ENCODE data around the gene FXYD5. TPM values are rescaled to one million over a fixed set of nuclear protein-coding genes. Genes with fewer than 3 reads are reported as not detected.

The FXYD5 gene
- total RNA-seq, 2 donors from 2014 or later, result 279 to 283 TPM

DNA sequence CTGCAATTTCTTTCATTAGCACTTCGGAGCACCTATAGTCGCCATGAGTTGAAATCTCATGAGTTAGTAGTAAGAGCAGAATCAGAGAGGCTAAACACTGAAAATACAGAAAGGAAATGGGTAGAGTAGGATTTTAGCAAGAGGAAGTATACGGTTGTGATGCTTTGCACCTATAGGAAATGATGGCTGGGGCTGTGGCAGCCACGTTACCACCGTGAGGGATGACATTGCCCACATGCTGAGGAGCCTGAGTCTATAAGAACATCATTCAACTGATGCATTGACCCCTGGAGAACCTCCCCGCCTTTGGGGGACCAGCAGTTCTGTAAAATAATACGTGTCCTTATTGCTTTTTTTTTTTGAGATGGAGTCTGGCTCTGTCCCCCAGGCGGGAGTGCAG, 53.6 kb downstream of the FXYD5 start:
- H3K9me3 Mint-ChIP-seq, result peaks cover 0 to under 1% of the 10 kb centered on the region in 2 donors
- peak overlapping the region; percentile 73 to 91 for H3K27ac Mint-ChIP-seq
- DNase-seq (ENCODE audit: low spot score in 2 of 2), result peak in 1 of 2 donors; percentile 44
- peaks cover 7 to 16% of the 10 kb centered on the region in 2 donors for H3K36me3 Mint-ChIP-seq
- ATAC-seq, result no peak

DNA sequence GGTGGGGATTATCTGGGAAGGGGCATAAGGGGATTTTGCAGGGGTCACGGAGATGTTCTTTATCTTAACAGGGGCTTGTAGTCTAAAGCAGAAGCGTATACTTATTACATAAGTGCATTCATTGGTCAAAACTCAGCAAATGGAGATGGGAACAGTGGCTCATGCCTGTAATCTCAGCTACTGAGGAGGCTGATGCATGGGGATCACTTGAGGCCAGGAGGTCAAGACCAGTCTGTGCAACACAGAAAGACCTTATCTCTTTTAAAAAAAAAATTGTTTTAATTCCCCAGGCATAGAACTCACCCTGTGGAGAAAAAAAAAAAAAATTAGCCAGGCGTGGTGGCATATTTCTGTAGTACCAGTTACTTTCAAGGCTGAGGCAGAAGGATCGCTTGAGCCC, 55.1 kb downstream of the FXYD5 start:
- Mint-ChIP-seq H3K36me3 (peaks cover 7 to 13% of the 10 kb centered on the region in 2 donors), H3K27ac (peak overlapping the region in 1 of 2 donors; percentile 29), H3K9me3 (no peaks in the 10 kb centered on the region)
- peak in 1 of 2 donors; percentile 7 for DNase-seq (ENCODE audit: low spot score in 2 of 2)
- ATAC-seq, result no peak

DNA sequence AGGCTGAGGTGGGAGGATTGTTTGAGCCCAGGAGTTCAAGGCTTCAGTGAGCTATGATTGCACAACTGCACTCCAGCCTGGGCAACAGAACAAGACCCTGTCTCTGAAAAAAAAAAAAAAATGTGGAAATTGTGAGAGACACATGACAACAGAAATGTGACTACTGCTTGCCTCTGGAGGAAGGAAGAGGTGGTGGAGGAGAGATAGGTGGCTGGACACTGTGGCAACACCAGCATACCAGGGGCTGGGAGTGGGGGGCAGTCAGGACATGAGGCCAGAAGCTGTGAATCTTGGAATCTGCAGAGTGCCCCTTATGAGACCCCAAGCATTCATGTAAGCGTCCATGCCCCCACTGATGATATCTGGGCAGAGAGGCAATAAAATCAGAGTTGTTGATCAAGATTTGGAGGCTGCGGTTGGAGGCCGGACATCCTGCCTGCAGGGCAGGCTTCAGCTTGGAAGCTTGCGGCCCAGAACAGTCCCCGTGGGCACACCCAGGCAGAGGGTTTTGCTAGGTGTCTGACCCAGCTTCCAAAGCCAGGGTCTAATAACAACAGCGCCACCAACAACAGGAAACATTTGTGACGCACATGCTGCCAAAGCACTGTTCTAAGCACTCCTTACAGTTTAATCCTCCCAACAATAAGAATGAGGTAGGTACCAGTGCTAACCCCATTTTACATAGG, 57.2 kb downstream of the FXYD5 start:
- peaks cover 0 to 7% of the 10 kb centered on the region in 2 donors for H3K9me3 Mint-ChIP-seq
- peaks cover 7 to 17% of the 10 kb centered on the region in 2 donors for H3K36me3 Mint-ChIP-seq
- DNase-seq (ENCODE audit: low spot score in 2 of 2) (peak; percentile 46 to 72), ATAC-seq (peak; percentile 14 to 23)
- peak overlapping the region; percentile 98 to 99 for H3K27ac Mint-ChIP-seq

DNA sequence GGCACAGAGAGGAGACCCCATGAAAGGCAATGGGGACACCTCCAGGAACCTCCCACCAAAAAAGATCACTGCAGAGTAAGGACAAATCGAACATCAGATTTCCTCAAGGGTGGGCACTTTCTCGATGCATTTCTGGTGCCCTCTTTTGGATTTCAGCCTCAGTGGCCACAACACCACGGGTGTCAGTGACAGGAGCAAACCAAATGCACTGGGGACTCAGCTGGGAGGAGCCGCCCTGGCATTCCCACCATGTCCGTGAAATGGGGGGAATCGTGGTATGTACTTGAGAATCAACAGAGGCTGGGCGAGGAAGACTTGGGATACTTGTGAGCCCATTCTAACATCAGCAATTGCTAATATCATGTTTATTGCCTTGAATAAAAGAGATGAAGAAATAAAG, 57.7 kb downstream of the FXYD5 start:
- peak overlapping the region; percentile 98 to 99 for H3K27ac Mint-ChIP-seq
- DNase-seq (ENCODE audit: low spot score in 2 of 2) (no peak), ATAC-seq (no peak)
- H3K9me3 Mint-ChIP-seq, result peaks cover 0 to 7% of the 10 kb centered on the region in 2 donors
- H3K36me3 Mint-ChIP-seq, result peaks cover 7 to 23% of the 10 kb centered on the region in 2 donors

DNA sequence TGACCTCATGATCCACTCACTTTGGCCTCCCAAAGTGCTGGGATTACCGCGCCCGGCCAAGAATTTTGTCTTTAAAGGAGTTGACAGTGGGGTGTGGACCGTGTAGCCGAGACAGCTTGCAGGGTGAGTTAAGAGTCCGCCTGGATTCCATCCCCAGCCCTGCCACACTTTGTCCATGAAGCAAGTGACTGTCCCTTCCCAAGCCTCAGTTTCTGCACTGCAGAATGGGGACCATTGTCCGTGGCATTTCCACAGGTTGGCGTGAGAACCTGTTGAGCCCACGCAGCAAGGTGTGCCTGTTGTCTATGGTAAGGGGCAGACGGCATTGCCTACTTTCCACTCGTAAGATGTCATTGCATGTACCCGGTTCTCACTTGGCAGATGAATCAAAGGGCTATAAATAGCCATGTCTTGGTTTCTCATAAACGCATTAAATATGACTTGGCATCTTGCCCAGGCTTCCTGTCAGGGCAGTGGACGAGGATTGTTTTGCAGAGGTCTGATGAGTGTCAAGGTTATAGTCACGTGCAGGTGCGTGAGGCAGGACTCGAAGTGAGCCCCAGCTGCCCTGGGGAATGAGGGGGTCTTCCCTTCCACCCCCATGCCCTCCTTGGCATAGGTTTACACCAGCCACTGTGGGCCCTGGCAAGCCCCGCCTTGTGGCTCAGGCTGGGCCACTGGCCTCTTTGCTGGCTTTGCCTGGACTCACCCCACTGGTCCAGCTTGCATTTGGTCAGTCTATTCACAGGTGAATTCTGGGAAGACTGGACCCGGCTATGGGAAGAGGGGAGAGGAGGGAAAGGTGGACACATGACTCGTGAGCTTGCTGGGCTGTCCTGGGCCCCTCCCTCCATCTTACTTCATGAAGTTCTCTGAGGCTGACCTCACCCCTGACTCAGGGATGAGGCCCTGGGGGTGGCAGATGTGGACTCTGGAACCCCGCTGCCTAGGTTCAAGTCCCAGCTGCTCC, 59.4 kb downstream of the FXYD5 start:
- ATAC-seq, result peak; percentile 84 to 85
- Mint-ChIP-seq H3K36me3 (peaks cover 7 to 26% of the 10 kb centered on the region in 2 donors), H3K9me3 (peaks cover 0 to 7% of the 10 kb centered on the region in 2 donors), H3K27ac (peak overlapping the region; percentile 98 to 99)
- peak; percentile 83 to 84 for DNase-seq (ENCODE audit: low spot score in 2 of 2)

DNA sequence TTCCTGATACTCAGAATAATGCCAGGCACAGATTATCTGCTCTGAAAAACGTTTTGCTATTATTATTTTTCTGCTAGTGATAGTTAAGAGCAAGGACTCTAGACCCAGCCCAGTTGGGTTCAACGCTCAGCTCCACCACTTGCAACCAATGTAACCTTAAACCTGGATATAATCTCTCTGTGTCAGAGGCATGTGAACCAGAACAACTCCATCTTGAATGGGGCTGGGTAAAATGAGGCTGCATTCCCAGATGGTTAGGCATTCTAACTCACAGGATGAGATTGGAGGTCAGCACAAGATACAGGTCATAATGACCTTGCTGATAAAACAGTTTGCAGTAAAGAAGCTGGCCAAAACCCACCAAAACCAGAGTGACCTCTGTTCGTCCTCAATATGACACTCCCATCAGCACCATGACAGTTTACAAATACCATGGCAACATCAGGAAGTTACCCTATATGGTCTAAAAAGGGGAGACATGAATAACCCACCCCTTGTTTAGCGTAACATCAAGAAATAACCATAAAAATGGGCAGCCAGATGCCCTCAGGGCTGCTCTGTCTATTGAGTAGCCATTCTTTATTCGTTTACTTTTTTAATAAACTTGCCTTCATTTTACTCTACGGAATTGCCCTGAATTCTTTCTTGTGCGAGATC, 60.4 kb downstream of the FXYD5 start:
- Mint-ChIP-seq H3K9me3 (peaks cover 6 to 14% of the 10 kb centered on the region in 2 donors), H3K36me3 (peaks cover 7 to 35% of the 10 kb centered on the region in 2 donors), H3K27ac (peak overlapping the region; percentile 98 to 99)
- ATAC-seq (no peak), DNase-seq (ENCODE audit: low spot score in 2 of 2) (peak in 1 of 2 donors; percentile 1)

DNA sequence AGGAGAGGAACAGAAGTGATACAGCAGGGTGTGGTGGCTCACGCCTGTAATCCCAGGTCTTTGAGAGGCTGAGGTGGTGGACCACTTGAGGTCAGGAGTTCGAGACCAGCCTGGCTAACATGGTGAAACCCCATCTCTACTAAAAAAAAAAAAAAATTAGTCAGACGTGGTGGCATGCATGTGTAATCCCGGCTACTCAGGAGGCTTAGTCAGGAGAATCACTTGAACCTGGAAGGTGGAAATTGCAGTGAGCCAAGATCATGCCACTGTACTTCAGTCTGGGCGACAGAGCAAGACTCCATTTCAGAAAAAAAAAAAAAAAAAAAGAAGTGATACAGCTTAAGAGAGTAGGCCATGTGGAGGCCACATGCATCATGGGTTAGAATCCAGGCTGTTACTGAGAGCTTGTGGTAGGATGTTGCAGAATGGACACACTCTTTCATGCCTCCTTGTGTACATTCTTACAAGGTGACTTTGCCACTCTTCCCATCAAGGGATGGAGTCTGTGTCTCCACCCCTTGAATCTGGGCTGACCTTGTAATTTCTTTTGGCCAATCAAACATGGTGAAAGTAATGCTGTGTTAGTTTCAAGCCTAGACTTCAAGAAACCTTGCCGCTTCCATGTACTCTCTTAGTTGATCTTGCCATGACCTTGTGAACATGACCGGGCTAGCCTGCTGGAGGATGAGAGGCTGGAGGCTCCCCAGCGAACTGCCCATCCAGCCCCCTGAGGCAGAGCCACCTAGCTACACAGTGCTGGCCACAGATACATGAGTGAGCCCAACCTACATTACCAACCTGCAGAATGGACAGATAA, 61.7 kb downstream of the FXYD5 start:
- DNase-seq (ENCODE audit: low spot score in 2 of 2), result peak in 1 of 2 donors; percentile 31
- H3K9me3 Mint-ChIP-seq, result peaks cover 6 to 14% of the 10 kb centered on the region in 2 donors
- H3K36me3 Mint-ChIP-seq, result peaks cover 7 to 35% of the 10 kb centered on the region in 2 donors
- peak overlapping the region; percentile 65 to 98 for H3K27ac Mint-ChIP-seq
- ATAC-seq, result no peak

DNA sequence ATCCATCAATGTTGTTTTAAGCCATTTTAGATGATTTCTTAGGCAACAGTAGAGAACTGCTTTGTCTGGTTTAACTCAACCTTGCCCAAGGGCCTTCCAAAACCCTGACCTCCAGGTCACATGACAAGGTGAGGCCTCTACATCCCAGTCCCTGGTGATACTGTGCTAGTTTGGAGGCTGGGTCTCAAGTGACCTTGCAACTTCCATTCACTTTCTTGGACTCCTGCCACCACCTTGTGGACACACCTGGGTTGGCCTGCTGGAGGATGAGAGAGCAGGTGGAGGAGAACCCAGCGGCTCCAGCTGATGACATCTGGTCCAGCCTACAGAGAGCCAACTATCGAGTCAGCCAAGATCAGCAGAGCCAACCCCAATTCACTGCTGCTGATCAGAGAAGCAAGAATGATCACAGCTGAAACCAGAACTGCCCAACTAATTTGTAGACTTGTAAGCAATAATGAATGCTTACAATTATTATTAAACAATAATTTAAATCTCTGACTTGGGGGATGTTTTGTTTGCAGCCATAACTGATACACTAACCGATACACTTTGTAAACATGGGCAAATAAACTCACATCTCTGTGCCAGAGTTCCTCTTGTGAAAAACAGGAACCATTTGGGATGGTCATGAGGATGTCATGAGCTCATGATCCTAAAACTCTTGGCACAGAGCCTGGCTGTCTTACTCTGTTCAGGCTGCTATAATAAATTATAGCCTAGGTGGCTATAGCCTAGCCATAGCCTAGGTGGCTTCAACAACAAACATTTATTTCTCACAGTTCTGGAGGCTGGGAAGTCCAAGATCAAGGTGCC, 62.5 kb downstream of the FXYD5 start:
- Mint-ChIP-seq H3K36me3 (peaks cover 4 to 32% of the 10 kb centered on the region in 2 donors), H3K27ac (peak overlapping the region in 1 of 2 donors; percentile 68), H3K9me3 (peaks cover 6 to 14% of the 10 kb centered on the region in 2 donors)
- DNase-seq (ENCODE audit: low spot score in 2 of 2) (peak in 1 of 2 donors; percentile 52), ATAC-seq (no peak)

DNA sequence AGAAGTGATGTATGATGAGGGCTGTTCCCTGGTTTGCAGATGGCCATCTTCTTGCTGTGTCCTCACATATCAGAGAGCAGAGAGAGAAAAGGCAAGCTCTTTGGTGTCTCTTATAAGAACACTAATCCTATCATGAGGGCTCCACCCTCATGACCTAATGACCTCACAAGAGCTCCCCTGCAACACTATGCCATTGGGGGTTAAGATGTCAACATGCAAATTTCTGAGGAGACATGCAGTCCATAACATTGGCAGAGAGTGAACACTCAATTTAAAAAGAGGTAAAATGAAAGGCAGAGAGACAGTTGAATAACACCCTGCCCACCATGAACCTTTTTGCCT, 63.1 kb downstream of the FXYD5 start:
- Mint-ChIP-seq H3K36me3 (peaks cover 0 to 27% of the 10 kb centered on the region in 2 donors), H3K27ac (no peak overlapping the region), H3K9me3 (peaks cover 6 to 14% of the 10 kb centered on the region in 2 donors)
- ATAC-seq (no peak), DNase-seq (ENCODE audit: low spot score in 2 of 2) (no peak)

DNA sequence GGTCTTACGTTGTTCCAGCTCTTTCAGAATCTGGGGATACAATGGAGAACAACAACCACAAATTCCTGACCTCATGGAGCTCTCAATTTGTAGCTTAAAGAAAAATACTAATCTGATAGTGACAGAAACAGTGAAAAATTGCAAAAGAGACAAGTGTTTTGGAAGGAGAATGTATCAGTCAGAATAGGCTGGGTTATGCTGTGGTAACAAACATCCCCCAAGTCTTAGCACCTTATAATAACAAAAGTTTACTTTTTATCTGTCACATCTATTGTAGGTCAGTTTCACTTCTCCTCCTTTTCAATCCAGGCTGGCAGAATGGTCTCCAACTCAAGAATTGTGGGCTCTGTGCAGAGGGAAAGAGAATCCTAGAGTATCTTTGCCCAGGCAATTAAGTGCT, 64.5 kb downstream of the FXYD5 start:
- ATAC-seq (no peak), DNase-seq (ENCODE audit: low spot score in 2 of 2) (no peak)
- peaks cover 6 to 14% of the 10 kb centered on the region in 2 donors for H3K9me3 Mint-ChIP-seq
- no peak overlapping the region for H3K27ac Mint-ChIP-seq
- peaks cover 0 to 27% of the 10 kb centered on the region in 2 donors for H3K36me3 Mint-ChIP-seq

Other genes starting within 250 kb of the FXYD5 start
- 1 to 10 TPM; 4.4 to 4.6 TPM for gene ZNF30, start 227.8 kb upstream of the FXYD5 start, total RNA-seq
- 1 to 10 TPM; 6.4 to 9.7 TPM for gene ZNF792, start 190.5 kb upstream of the FXYD5 start, total RNA-seq
- 100 to 1,000 TPM; 158 to 160 TPM for gene GRAMD1A, start 154.4 kb upstream of the FXYD5 start, total RNA-seq
- 1 to 10 TPM; 1.5 to 1.7 TPM for gene SCN1B, start 124.3 kb upstream of the FXYD5 start, total RNA-seq
- not detected for gene HPN, start 113.0 kb upstream of the FXYD5 start, total RNA-seq
- gene FXYD3, start 38.9 kb upstream of the FXYD5 start, total RNA-seq, result not detected
- gene LGI4, start 19.7 kb upstream of the FXYD5 start, total RNA-seq, result 1 to 10 TPM; 1.5 to 2.7 TPM
- 1 to 10 TPM; 1.4 to 2.1 TPM for gene FXYD1, start 15.9 kb upstream of the FXYD5 start, total RNA-seq
- 1 to 10 TPM in 1 of 2 donors, under 1 TPM in 1; 0.82 to 1.8 TPM for gene FXYD7, start 11.5 kb upstream of the FXYD5 start, total RNA-seq
- gene FAM187B, start 74.0 kb downstream of the FXYD5 start, total RNA-seq, result not detected
- 10 to 100 TPM; 10.3 to 41.0 TPM for gene LSR, start 94.3 kb downstream of the FXYD5 start, total RNA-seq
- gene USF2, start 114.2 kb downstream of the FXYD5 start, total RNA-seq, result 100 to 1,000 TPM; 146 to 150 TPM
- 1 to 10 TPM in 1 of 2 donors, under 1 TPM in 1; 0.61 to 1.7 TPM for gene HAMP, start 127.8 kb downstream of the FXYD5 start, total RNA-seq
- 1 to 10 TPM in 1 of 2 donors, under 1 TPM in 1; 0.61 to 1.7 TPM for gene MAG, start 137.4 kb downstream of the FXYD5 start, total RNA-seq
- 10 to 100 TPM in 1 of 2 donors, 1 to 10 TPM in 1; 7.0 to 48.2 TPM for gene CD22, start 174.5 kb downstream of the FXYD5 start, total RNA-seq
- gene FFAR1, start 193.2 kb downstream of the FXYD5 start, total RNA-seq, result 1 to 10 TPM in 1 of 2 donors, under 1 TPM in 1; 0.23 to 1.5 TPM
- gene FFAR3, start 203.7 kb downstream of the FXYD5 start, total RNA-seq, result 1 to 10 TPM; 1.4 to 5.1 TPM
- 1 to 10 TPM in 1 of 2 donors, under 1 TPM in 1; 0.50 to 1.8 TPM for gene GPR42, start 216.3 kb downstream of the FXYD5 start, total RNA-seq

Measured in activated naive CD4-positive, alpha-beta T cell treated with anti-CD3 and anti-CD28 coated beads, Interleukin-2, amount 50 U/mL, for 72 hours (primary cell).